H9 (cell line): ENCODE results near the gene GAB3. TPM values are rescaled to one million over a fixed set of nuclear protein-coding genes. Genes with fewer than 3 reads are reported as not detected.

Experiments
- DNase-seq: peaks from one replicate; pipeline ENCODE4 v3.0.0-alpha.2; 2017
- H2AFZ ChIP-seq: one replicate; pipeline ENCODE4 v1.6.1; 2013; ENCODE audit warnings: mild to moderate bottlenecking, low read length, control low read depth, moderate library complexity
- H2AK5ac ChIP-seq: 2 replicates; pipeline ENCODE4 v1.6.1; 2013; ENCODE audit warnings: low read length, control low read depth, mixed read lengths; ENCODE audit not compliant: insufficient read length
- H2BK120ac ChIP-seq: one replicate; pipeline ENCODE4 v1.6.1; 2013; ENCODE audit warnings: low read depth, mild to moderate bottlenecking, low read length, control low read depth, inconsistent platforms; ENCODE audit not compliant: poor library complexity, severe bottlenecking
- H2BK12ac ChIP-seq: 2 replicates; pipeline ENCODE4 v1.6.1; 2013; ENCODE audit warnings: low read length, control low read depth, mixed read lengths, low read depth; ENCODE audit not compliant: insufficient read length
- H2BK15ac ChIP-seq: 2 replicates; pipeline ENCODE4 v1.6.1; 2013; ENCODE audit warnings: low read depth, low read length, control low read depth
- H2BK20ac ChIP-seq: one replicate; pipeline ENCODE4 v1.6.1; 2013; ENCODE audit warnings: low read depth, mild to moderate bottlenecking, low read length, control low read depth, inconsistent platforms; ENCODE audit not compliant: poor library complexity, severe bottlenecking
- H2BK5ac ChIP-seq: 2 replicates; pipeline ENCODE4 v1.6.1; 2013; ENCODE audit warnings: low read length, control low read depth, mixed read lengths; ENCODE audit not compliant: insufficient read length
- H3K14ac ChIP-seq: 2 replicates; pipeline ENCODE4 v1.6.1; 2013; ENCODE audit warnings: low read length, control low read depth; ENCODE audit not compliant: insufficient read depth
- H3K18ac ChIP-seq: 2 replicates; pipeline ENCODE4 v1.6.1; 2013; ENCODE audit warnings: low read depth, mild to moderate bottlenecking, mixed read lengths, low read length, control low read depth; ENCODE audit not compliant: insufficient read length
- H3K23ac ChIP-seq: 2 replicates; pipeline ENCODE4 v1.6.1; 2013; ENCODE audit warnings: low read length, control low read depth, mixed read lengths, low read depth; ENCODE audit not compliant: insufficient read length
- H3K23me2 ChIP-seq: 2 replicates; pipeline ENCODE4 v1.6.1; 2013; ENCODE audit warnings: low read depth, mild to moderate bottlenecking, mixed read lengths, low read length, control low read depth; ENCODE audit not compliant: insufficient read length, poor library complexity, severe bottlenecking
- H3K27ac ChIP-seq: 2 replicates; pipeline ENCODE4 v1.5.1; 2013; ENCODE audit warnings: low read length, control low read depth, mixed read lengths, low read depth; ENCODE audit not compliant: insufficient read length
- H3K27me3 ChIP-seq: 2 replicates; pipeline ENCODE4 v1.6.1; 2013; ENCODE audit warnings: low read length, control low read depth, inconsistent platforms; ENCODE audit not compliant: insufficient read depth
- H3K4ac ChIP-seq: 2 replicates; pipeline ENCODE4 v1.6.1; 2013; ENCODE audit warnings: low read depth, mild to moderate bottlenecking, control low read depth, inconsistent platforms, low read length, moderate library complexity
- H3K4me1 ChIP-seq: 2 replicates; pipeline ENCODE4 v1.6.1; 2013; ENCODE audit warnings: low read length, control low read depth, inconsistent platforms; ENCODE audit not compliant: insufficient read depth
- H3K4me2 ChIP-seq: 2 replicates; pipeline ENCODE4 v1.6.1; 2013; ENCODE audit warnings: low read length, control low read depth, mixed read lengths; ENCODE audit not compliant: insufficient read length, insufficient read depth
- H3K56ac ChIP-seq: 2 replicates; pipeline ENCODE4 v1.6.1; 2013; ENCODE audit warnings: low read depth, mild to moderate bottlenecking, mixed read lengths, low read length, control low read depth; ENCODE audit not compliant: insufficient read length
- H3K79me1 ChIP-seq: 2 replicates; pipeline ENCODE4 v1.6.1; 2013; ENCODE audit warnings: low read depth, mild to moderate bottlenecking, moderate library complexity, low read length, control low read depth, inconsistent platforms; ENCODE audit not compliant: insufficient read depth, poor library complexity, severe bottlenecking
- H3K79me2 ChIP-seq: 2 replicates; pipeline ENCODE4 v1.6.1; 2013; ENCODE audit warnings: low read length, control low read depth, inconsistent platforms; ENCODE audit not compliant: insufficient read depth
- H3K9ac ChIP-seq: 2 replicates; pipeline ENCODE4 v1.6.1; 2013; ENCODE audit warnings: low read length, control low read depth, mixed read lengths; ENCODE audit not compliant: insufficient read length; ENCODE audit errors: extremely low read depth
- H3K9me3 ChIP-seq: one replicate; pipeline ENCODE4 v1.6.1; 2013; ENCODE audit warnings: low read depth, low read length, inconsistent platforms; ENCODE audit not compliant: control insufficient read depth
- H3T11ph ChIP-seq: one replicate; pipeline ENCODE4 v1.6.1; 2013; ENCODE audit warnings: mild to moderate bottlenecking, low read length, control low read depth, inconsistent platforms
- H4K20me1 ChIP-seq: one replicate; pipeline ENCODE4 v1.6.1; 2013; ENCODE audit not compliant: control insufficient read depth, insufficient read length, insufficient read depth
- H4K5ac ChIP-seq: 2 replicates; pipeline ENCODE4 v1.6.1; 2013; ENCODE audit warnings: low read depth, mild to moderate bottlenecking, mixed read lengths, low read length, control low read depth; ENCODE audit not compliant: insufficient read length
- H4K8ac ChIP-seq: replicated peaks from 2 replicates; pipeline ENCODE4 v1.6.1; 2013; ENCODE audit warnings: low read length, control low read depth, mixed read lengths, low read depth; ENCODE audit not compliant: insufficient read length
- H4K91ac ChIP-seq: 2 replicates; pipeline ENCODE4 v1.6.1; 2013; ENCODE audit warnings: low read depth, mild to moderate bottlenecking, moderate library complexity, mixed read lengths, low read length, control low read depth; ENCODE audit not compliant: insufficient read length
- H3K27ac Mint-ChIP-seq, 3 experiments: 2 replicates in 2 of 3; 3 replicates in 1 of 3; pipeline ENCODE4 v1.8.0; 2020 to 2021; ENCODE audit warnings: mixed read lengths in 3 of 3, mild to moderate bottlenecking in 1 of 3, moderate library complexity in 1 of 3
- H3K27me3 Mint-ChIP-seq: 2 replicates; pipeline ENCODE4 v1.8.0; 2021; ENCODE audit warnings: low read depth, mild to moderate bottlenecking, moderate library complexity, mixed read lengths
- H3K36me3 Mint-ChIP-seq, 3 experiments: 2 replicates in 2 of 3; 3 replicates in 1 of 3; pipeline ENCODE4 v1.8.0; 2020 to 2021; ENCODE audit warnings: low read depth in 3 of 3, mixed read lengths in 3 of 3; ENCODE audit not compliant: insufficient read depth in 1 of 3
- H3K4me1 Mint-ChIP-seq, 2 experiments: 2 replicates each; pipeline ENCODE4 v1.8.0; 2020; ENCODE audit warnings: mixed read lengths in 2 of 2
- H3K4me3 Mint-ChIP-seq, 2 experiments: 2 replicates in 1 of 2; 3 replicates in 1 of 2; pipeline ENCODE4 v1.8.0; 2020 to 2021; ENCODE audit warnings: mild to moderate bottlenecking in 2 of 2, mixed read lengths in 2 of 2, moderate library complexity in 1 of 2
- H3K9me3 Mint-ChIP-seq, 2 experiments: 2 replicates in 1 of 2; 3 replicates in 1 of 2; pipeline ENCODE4 v1.8.0; 2020; ENCODE audit warnings: mild to moderate bottlenecking in 2 of 2, mixed read lengths in 2 of 2, moderate library complexity in 1 of 2
- WGBS: extraction: QIAGEN DNeasy Blood & Tissue Kit; methylation state at CpG from one replicate; pipeline ENCODE4 v1.1.7; 2013; ENCODE audit warnings: missing lambda C conversion rate, low lambda C conversion rate, mixed read lengths; ENCODE audit not compliant: insufficient read length; ENCODE audit errors: extremely low coverage; 5-methylcytosine and 5-hydroxymethylcytosine counted together
- total RNA-seq: library from RNA; stranded (reverse); gene quantifications from 2 replicates; pipeline ENCODE4 v1.2.1, GENCODE V29; 2021
- TF ChIP-seq, protein P1 (sequence below): fragments of 200-600 bp; sonication (generic); conservative IDR thresholded peaks from 3 replicates; pipeline ENCODE4 v1.8.0; 2021; ENCODE audit warnings: antibody characterized with exemption, mild to moderate bottlenecking

Gene GAB3
- total RNA-seq, 1 experiment from 2014 or later: 0.46 TPM

DNA sequence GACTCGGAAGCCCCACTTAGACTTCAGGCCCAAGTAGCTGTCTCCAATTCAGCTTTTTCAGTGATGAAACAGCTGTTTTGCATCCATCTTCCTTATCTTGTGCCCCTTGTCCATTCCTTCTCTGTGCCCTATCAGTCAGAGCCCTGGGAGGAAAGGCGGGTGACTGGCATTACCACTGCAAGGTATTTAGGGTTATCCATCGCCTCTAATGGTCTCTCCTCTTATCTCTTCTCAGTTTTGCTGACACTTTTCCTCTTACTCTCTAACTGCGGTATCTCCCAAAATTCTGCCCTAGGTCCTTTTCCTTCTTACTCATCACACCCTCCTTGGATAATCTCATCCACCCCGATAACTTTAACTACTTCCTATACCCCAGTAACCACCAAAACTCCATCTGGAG is 13.7 kb downstream of the GAB3 start:
- Histone ChIP-seq H3K9me3 (peaks cover 50% of the 10 kb centered on the region), H2BK5ac (no peak overlapping the region), H2BK20ac (no peak overlapping the region), H3K27ac (no peak overlapping the region), H2BK12ac (no peak overlapping the region), H3K14ac (no peak overlapping the region), H3K23ac (no peak overlapping the region), H4K5ac (no peak overlapping the region), H4K91ac (no peak overlapping the region), H3K4me2 (no peak overlapping the region), H3K23me2 (no peaks in the 10 kb centered on the region), H2BK15ac (no peak overlapping the region), H2BK120ac (no peak overlapping the region), H4K8ac (no peak overlapping the region), H3K79me2 (no peaks in the 10 kb centered on the region), H3T11ph (no peak overlapping the region), H3K56ac (no peak overlapping the region), H3K79me1 (no peaks in the 10 kb centered on the region), H3K4ac (no peak overlapping the region), H4K20me1 (no peaks in the 10 kb centered on the region), H3K18ac (no peak overlapping the region), H3K9ac (no peak overlapping the region), H3K27me3 (no peaks in the 10 kb centered on the region; the same call in 1 of the 2 replicates), H2AFZ (no peak overlapping the region), H3K4me1 (peaks cover 2% of the 10 kb centered on the region; the same call in 1 of the 2 replicates), H2AK5ac (no peak overlapping the region)
- DNase-seq: no peak
- Mint-ChIP-seq H3K4me1 (peaks cover 5 to 7% of the 10 kb centered on the region in 2 experiments; a peak in 2 of 4 replicates), H3K9me3 (peaks cover 74 to 85% of the 10 kb centered on the region in 2 experiments), H3K27me3 (peaks cover 5% of the 10 kb centered on the region), H3K4me3 (no peak overlapping the region), H3K36me3 (peaks cover 0 to 2% (median 0%) of the 10 kb centered on the region in 3 experiments; a peak in 3 of 7 replicates), H3K27ac (no peak overlapping the region; a peak in 1 of 7 replicates)
- WGBS: 100% methylated on average over 1 of the region's 5 CpGs
- TF ChIP-seq, protein P1, sequence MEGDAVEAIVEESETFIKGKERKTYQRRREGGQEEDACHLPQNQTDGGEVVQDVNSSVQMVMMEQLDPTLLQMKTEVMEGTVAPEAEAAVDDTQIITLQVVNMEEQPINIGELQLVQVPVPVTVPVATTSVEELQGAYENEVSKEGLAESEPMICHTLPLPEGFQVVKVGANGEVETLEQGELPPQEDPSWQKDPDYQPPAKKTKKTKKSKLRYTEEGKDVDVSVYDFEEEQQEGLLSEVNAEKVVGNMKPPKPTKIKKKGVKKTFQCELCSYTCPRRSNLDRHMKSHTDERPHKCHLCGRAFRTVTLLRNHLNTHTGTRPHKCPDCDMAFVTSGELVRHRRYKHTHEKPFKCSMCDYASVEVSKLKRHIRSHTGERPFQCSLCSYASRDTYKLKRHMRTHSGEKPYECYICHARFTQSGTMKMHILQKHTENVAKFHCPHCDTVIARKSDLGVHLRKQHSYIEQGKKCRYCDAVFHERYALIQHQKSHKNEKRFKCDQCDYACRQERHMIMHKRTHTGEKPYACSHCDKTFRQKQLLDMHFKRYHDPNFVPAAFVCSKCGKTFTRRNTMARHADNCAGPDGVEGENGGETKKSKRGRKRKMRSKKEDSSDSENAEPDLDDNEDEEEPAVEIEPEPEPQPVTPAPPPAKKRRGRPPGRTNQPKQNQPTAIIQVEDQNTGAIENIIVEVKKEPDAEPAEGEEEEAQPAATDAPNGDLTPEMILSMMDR: no peak
